ENCODE data around the gene GRWD1. TPM values are rescaled to one million over a fixed set of nuclear protein-coding genes. Genes with fewer than 3 reads are reported as not detected.

The GRWD1 gene
- total and polyA plus RNA-seq, 2 of the 8 experiments (the other 6 are each of a cell fraction or from before 2014, with no cell fraction given), result 36.9 to 61.9 TPM

DNA sequence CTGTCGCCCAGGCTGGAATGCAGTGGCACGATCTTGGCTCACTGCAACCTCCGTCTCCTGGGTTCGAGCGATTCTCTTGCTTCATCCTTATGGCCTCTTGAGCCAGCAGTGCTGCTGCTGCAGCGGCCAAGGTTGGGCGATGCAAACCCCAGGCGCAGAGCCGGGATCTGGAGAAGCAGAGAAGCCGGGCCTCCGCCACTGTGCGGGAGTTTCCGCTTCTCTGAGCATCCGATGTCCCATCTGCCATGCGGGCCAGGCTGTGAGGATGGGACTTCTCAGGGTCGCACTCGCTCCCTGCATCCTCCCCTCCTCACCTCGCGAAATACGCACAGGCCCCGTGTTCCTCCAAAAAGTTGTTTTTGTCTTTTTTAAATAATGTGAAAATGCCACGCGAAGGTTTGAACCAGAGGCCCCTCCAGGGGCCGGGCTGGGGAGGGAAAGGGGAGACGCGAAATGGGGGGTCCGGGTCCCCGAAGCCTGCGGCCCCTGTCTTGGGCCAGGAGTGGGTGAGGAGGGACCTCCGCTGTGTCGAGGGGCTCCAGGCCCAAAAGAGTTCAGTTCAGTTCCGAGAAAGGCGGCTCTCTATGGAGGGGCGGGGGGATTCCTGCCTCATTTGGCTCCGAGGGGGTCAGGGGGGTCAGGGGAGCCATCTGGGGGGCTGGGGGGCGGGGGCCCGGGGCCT is 39.3 kb downstream of the GRWD1 start (continued):
- TF ChIP-seq, protein P1, sequence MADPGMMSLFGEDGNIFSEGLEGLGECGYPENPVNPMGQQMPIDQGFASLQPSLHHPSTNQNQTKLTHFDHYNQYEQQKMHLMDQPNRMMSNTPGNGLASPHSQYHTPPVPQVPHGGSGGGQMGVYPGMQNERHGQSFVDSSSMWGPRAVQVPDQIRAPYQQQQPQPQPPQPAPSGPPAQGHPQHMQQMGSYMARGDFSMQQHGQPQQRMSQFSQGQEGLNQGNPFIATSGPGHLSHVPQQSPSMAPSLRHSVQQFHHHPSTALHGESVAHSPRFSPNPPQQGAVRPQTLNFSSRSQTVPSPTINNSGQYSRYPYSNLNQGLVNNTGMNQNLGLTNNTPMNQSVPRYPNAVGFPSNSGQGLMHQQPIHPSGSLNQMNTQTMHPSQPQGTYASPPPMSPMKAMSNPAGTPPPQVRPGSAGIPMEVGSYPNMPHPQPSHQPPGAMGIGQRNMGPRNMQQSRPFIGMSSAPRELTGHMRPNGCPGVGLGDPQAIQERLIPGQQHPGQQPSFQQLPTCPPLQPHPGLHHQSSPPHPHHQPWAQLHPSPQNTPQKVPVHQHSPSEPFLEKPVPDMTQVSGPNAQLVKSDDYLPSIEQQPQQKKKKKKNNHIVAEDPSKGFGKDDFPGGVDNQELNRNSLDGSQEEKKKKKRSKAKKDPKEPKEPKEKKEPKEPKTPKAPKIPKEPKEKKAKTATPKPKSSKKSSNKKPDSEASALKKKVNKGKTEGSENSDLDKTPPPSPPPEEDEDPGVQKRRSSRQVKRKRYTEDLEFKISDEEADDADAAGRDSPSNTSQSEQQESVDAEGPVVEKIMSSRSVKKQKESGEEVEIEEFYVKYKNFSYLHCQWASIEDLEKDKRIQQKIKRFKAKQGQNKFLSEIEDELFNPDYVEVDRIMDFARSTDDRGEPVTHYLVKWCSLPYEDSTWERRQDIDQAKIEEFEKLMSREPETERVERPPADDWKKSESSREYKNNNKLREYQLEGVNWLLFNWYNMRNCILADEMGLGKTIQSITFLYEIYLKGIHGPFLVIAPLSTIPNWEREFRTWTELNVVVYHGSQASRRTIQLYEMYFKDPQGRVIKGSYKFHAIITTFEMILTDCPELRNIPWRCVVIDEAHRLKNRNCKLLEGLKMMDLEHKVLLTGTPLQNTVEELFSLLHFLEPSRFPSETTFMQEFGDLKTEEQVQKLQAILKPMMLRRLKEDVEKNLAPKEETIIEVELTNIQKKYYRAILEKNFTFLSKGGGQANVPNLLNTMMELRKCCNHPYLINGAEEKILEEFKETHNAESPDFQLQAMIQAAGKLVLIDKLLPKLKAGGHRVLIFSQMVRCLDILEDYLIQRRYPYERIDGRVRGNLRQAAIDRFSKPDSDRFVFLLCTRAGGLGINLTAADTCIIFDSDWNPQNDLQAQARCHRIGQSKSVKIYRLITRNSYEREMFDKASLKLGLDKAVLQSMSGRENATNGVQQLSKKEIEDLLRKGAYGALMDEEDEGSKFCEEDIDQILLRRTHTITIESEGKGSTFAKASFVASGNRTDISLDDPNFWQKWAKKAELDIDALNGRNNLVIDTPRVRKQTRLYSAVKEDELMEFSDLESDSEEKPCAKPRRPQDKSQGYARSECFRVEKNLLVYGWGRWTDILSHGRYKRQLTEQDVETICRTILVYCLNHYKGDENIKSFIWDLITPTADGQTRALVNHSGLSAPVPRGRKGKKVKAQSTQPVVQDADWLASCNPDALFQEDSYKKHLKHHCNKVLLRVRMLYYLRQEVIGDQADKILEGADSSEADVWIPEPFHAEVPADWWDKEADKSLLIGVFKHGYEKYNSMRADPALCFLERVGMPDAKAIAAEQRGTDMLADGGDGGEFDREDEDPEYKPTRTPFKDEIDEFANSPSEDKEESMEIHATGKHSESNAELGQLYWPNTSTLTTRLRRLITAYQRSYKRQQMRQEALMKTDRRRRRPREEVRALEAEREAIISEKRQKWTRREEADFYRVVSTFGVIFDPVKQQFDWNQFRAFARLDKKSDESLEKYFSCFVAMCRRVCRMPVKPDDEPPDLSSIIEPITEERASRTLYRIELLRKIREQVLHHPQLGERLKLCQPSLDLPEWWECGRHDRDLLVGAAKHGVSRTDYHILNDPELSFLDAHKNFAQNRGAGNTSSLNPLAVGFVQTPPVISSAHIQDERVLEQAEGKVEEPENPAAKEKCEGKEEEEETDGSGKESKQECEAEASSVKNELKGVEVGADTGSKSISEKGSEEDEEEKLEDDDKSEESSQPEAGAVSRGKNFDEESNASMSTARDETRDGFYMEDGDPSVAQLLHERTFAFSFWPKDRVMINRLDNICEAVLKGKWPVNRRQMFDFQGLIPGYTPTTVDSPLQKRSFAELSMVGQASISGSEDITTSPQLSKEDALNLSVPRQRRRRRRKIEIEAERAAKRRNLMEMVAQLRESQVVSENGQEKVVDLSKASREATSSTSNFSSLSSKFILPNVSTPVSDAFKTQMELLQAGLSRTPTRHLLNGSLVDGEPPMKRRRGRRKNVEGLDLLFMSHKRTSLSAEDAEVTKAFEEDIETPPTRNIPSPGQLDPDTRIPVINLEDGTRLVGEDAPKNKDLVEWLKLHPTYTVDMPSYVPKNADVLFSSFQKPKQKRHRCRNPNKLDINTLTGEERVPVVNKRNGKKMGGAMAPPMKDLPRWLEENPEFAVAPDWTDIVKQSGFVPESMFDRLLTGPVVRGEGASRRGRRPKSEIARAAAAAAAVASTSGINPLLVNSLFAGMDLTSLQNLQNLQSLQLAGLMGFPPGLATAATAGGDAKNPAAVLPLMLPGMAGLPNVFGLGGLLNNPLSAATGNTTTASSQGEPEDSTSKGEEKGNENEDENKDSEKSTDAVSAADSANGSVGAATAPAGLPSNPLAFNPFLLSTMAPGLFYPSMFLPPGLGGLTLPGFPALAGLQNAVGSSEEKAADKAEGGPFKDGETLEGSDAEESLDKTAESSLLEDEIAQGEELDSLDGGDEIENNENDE (IDR thresholded peaks at IDR 0.05; ENCODE audit: insufficient replicate concordance, low read length), result no peak
- TF ChIP-seq BCL11A (IDR thresholded peaks at IDR 0.05; ENCODE audit: low read depth in 2 of 2, low read length in 2 of 2) (no peak), RNF2 (IDR thresholded peaks at IDR 0.05; ENCODE audit: borderline replicate concordance, low read depth, low read length, missing control alignments, poor library complexity, severe bottlenecking) (no peak), RAD21 (IDR thresholded peaks at IDR 0.05 in 1 of 2, conservative IDR thresholded peaks at IDR 0.05 in 1 of 2; ENCODE audit: low read depth in 2 of 2, low read length in 2 of 2) (no peak), SP2 (IDR thresholded peaks at IDR 0.05; ENCODE audit: low read length) (no peak), JUND (IDR thresholded peaks at IDR 0.05; ENCODE audit: low read length) (no peak), CHD2 (IDR thresholded peaks at IDR 0.05; ENCODE audit: low read length) (no peak), SRF (IDR thresholded peaks at IDR 0.05; ENCODE audit: low read depth, low read length) (no peak), BRCA1 (IDR thresholded peaks at IDR 0.05; ENCODE audit: low read depth, low read length) (no peak), POLR2A (IDR thresholded peaks at IDR 0.05; ENCODE audit: control extremely low read depth in 1 of 2, low read depth in 2 of 2, low read length in 2 of 2) (no peak; a peak in 1 of 3 replicates), KDM5A (IDR thresholded peaks at IDR 0.05; ENCODE audit: low read length) (no peak)
